ENCODE data around the gene AGXT.

The AGXT gene

GRCh38 chr2:240869956-240870875 is 1.6 kb downstream of the AGXT start:
- Histone ChIP-seq H3K4me3 (no peak overlapping the region), H3K36me3 (ENCODE audit: insufficient read depth, low read length) (no peaks in the 10 kb centered on the region), H3K9me3 (ENCODE audit: low read depth, low read length) (no peaks in the 10 kb centered on the region), H3K27ac (no peak overlapping the region), H3K9ac (ENCODE audit: insufficient read length) (no peak overlapping the region)
- no peak for TF ChIP-seq EZH2 (IDR thresholded peaks at IDR 0.05)
- no peak for TF ChIP-seq FOXP2 (optimal IDR thresholded peaks at IDR 0.05; ENCODE audit: control extremely low read depth, extremely low read length, insufficient read depth)
- no peak for TF ChIP-seq POLR2AphosphoS5 (IDR thresholded peaks at IDR 0.05; ENCODE audit: borderline replicate concordance, low read depth, low read length)
- no peak for DNase-seq (ENCODE audit: low read depth, low spot score)

GRCh38 chr2:240871071-240871958 is 2.7 kb downstream of the AGXT start:
- H3K9me3 ChIP-seq (ENCODE audit: low read depth, low read length), result no peaks in the 10 kb centered on the region
- H3K4me3 ChIP-seq, result no peak overlapping the region
- TF ChIP-seq EZH2 (IDR thresholded peaks at IDR 0.05) (no peak), FOXP2 (optimal IDR thresholded peaks at IDR 0.05; ENCODE audit: control extremely low read depth, extremely low read length, insufficient read depth) (no peak), POLR2AphosphoS5 (IDR thresholded peaks at IDR 0.05; ENCODE audit: borderline replicate concordance, low read depth, low read length) (no peak)
- no peak for DNase-seq (ENCODE audit: low read depth, low spot score)
- no peak overlapping the region for H3K9ac ChIP-seq (ENCODE audit: insufficient read length)
- no peaks in the 10 kb centered on the region for H3K36me3 ChIP-seq (ENCODE audit: insufficient read depth, low read length)
- no peak overlapping the region for H3K27ac ChIP-seq

- H3K9me3 ChIP-seq (ENCODE audit: low read depth, low read length), result no peaks in the 10 kb centered on the region
- H3K36me3 ChIP-seq (ENCODE audit: insufficient read depth, low read length), result no peaks in the 10 kb centered on the region
- TF ChIP-seq POLR2AphosphoS5 (IDR thresholded peaks at IDR 0.05; ENCODE audit: borderline replicate concordance, low read depth, low read length), result no peak
- TF ChIP-seq FOXP2 (optimal IDR thresholded peaks at IDR 0.05; ENCODE audit: control extremely low read depth, extremely low read length, insufficient read depth), result no peak
- no peak for TF ChIP-seq EZH2 (IDR thresholded peaks at IDR 0.05)
- no peak for DNase-seq (ENCODE audit: low read depth, low spot score)
- H3K27ac ChIP-seq, result no peak overlapping the region
- no peak overlapping the region for H3K4me3 ChIP-seq
- no peak overlapping the region for H3K9ac ChIP-seq (ENCODE audit: insufficient read length)
Measured at GRCh38 chr2:240872317-240873097, 3.9 kb downstream of the AGXT start.

- Histone ChIP-seq H3K9me3 (ENCODE audit: low read depth, low read length) (no peaks in the 10 kb centered on the region), H3K27ac (no peak overlapping the region), H3K36me3 (ENCODE audit: insufficient read depth, low read length) (no peaks in the 10 kb centered on the region), H3K4me3 (no peak overlapping the region), H3K9ac (ENCODE audit: insufficient read length) (no peak overlapping the region)
- TF ChIP-seq FOXP2 (optimal IDR thresholded peaks at IDR 0.05; ENCODE audit: control extremely low read depth, extremely low read length, insufficient read depth) (no peak), EZH2 (IDR thresholded peaks at IDR 0.05) (no peak), POLR2AphosphoS5 (IDR thresholded peaks at IDR 0.05; ENCODE audit: borderline replicate concordance, low read depth, low read length) (no peak)
- no peak for DNase-seq (ENCODE audit: low read depth, low spot score)
Measured at GRCh38 chr2:240873098-240873788, 4.6 kb downstream of the AGXT start.

GRCh38 chr2:240873805-240874714 is 5.4 kb downstream of the AGXT start:
- no peak overlapping the region for H3K9ac ChIP-seq (ENCODE audit: insufficient read length)
- no peaks in the 10 kb centered on the region for H3K9me3 ChIP-seq (ENCODE audit: low read depth, low read length)
- no peaks in the 10 kb centered on the region for H3K36me3 ChIP-seq (ENCODE audit: insufficient read depth, low read length)
- no peak overlapping the region for H3K27ac ChIP-seq
- TF ChIP-seq EZH2 (IDR thresholded peaks at IDR 0.05) (no peak), POLR2AphosphoS5 (IDR thresholded peaks at IDR 0.05; ENCODE audit: borderline replicate concordance, low read depth, low read length) (no peak), FOXP2 (optimal IDR thresholded peaks at IDR 0.05; ENCODE audit: control extremely low read depth, extremely low read length, insufficient read depth) (no peak)
- H3K4me3 ChIP-seq, result no peak overlapping the region
- no peak for DNase-seq (ENCODE audit: low read depth, low spot score)

- DNase-seq (ENCODE audit: low read depth, low spot score), result no peak
- Histone ChIP-seq H3K4me3 (no peak overlapping the region), H3K9me3 (ENCODE audit: low read depth, low read length) (no peaks in the 10 kb centered on the region), H3K9ac (ENCODE audit: insufficient read length) (no peak overlapping the region), H3K27ac (no peak overlapping the region), H3K36me3 (ENCODE audit: insufficient read depth, low read length) (no peaks in the 10 kb centered on the region)
- TF ChIP-seq EZH2 (IDR thresholded peaks at IDR 0.05) (no peak), FOXP2 (optimal IDR thresholded peaks at IDR 0.05; ENCODE audit: control extremely low read depth, extremely low read length, insufficient read depth) (no peak), POLR2AphosphoS5 (IDR thresholded peaks at IDR 0.05; ENCODE audit: borderline replicate concordance, low read depth, low read length) (no peak)
Measured at GRCh38 chr2:240874715-240875227, 6.1 kb downstream of the AGXT start.
